HepG2 (cell line): Measurements from ENCODE around the gene CNPY1. TPM values are rescaled to one million over a fixed set of nuclear protein-coding genes. Genes with fewer than 3 reads are reported as not detected.

Experiments
- ATAC-seq: fragments of 200-7000 bp; cut with Tn5 transposase; 3 replicates; pipeline ENCODE4 v1.9.1; 2020; ENCODE audit warnings: mild to moderate bottlenecking, moderate library complexity
- BruUV-seq: library from RNA; stranded (reverse); fragments of 400-500 nt; replicated peaks from 2 replicates; lab custom pipeline; 2021; lab: Mats Ljungman, UMichigan
- CTCF ChIA-PET: fragments of 300-600 bp; formaldehyde crosslinking; extraction: SDS; loops from one replicate; lab custom pipeline; 2021; ENCODE audit warnings: low total read pairs, inconsistent platforms, low intra/inter-chr PET ratio; lab: Yijun Ruan, JAX
- POLR2A ChIA-PET: fragments of 350-600 bp; sonication (Branson Sonifier 250); formaldehyde crosslinking; loops from one replicate; lab custom pipeline; 2020; ENCODE audit warnings: antibody characterized with exemption, inconsistent platforms; lab: Yijun Ruan, JAX
- DNase-seq: peaks from one replicate; pipeline ENCODE4 v3.0.0-alpha.2; 2015; ENCODE audit warnings: low spot score
- FAIRE-seq: peaks from 3 replicates; lab custom pipeline; 2011; peaks lifted over from hg19 to GRCh38; lab: Jason Lieb, UNC
- H2AFZ ChIP-seq: one replicate; pipeline ENCODE4 v1.6.1; 2011; ENCODE audit warnings: low read length, inconsistent platforms
- H3K27ac ChIP-seq: fragments of 300-600 bp; 3 replicates; pipeline ENCODE4 v1.8.0; 2011; ENCODE audit warnings: mixed run types, mild to moderate bottlenecking, mixed read lengths, low read length, inconsistent platforms; ENCODE audit not compliant: insufficient read depth; ENCODE audit errors: extremely low read length
- H3K27me3 ChIP-seq, 2 experiments: fragments of 200-600 bp in 1 of 2; 2 replicates in 1 of 2; 3 replicates in 1 of 2; pipeline versions ENCODE4 v1.6.0 to v1.8.0; 2011; ENCODE audit warnings: low read length in 2 of 2, mild to moderate bottlenecking in 2 of 2, moderate library complexity in 2 of 2, inconsistent platforms in 1 of 2; ENCODE audit not compliant: insufficient read depth in 2 of 2, control insufficient read depth in 1 of 2
- H3K36me3 ChIP-seq, 2 experiments: fragments of 200-600 bp in 1 of 2; replicated peaks in 1 of 2; 2 replicates in 1 of 2; 3 replicates in 1 of 2; pipeline versions ENCODE4 v1.5.1 to v1.8.0; 2011; ENCODE audit warnings: low read length in 2 of 2, inconsistent platforms in 1 of 2; ENCODE audit not compliant: insufficient read depth in 2 of 2, control insufficient read depth in 1 of 2
- H3K4me1 ChIP-seq: 2 replicates; pipeline ENCODE4 v1.5.1; 2012; ENCODE audit warnings: low read length, inconsistent platforms; ENCODE audit not compliant: insufficient read depth
- H3K4me2 ChIP-seq: 2 replicates; pipeline ENCODE4 v1.6.0; 2011; ENCODE audit warnings: low read depth, low read length, inconsistent platforms
- H3K4me3 ChIP-seq, 3 experiments: fragments of 200-600 bp in 1 of 3; sonication (generic), shearing (Covaris generic) in 1 of 3; replicated peaks in 1 of 3; 2 replicates each; pipeline ENCODE4 v1.5.1; 2011 to 2016; ENCODE audit warnings: low read length in 3 of 3, inconsistent platforms in 2 of 3, low read depth in 2 of 3, mild to moderate bottlenecking in 2 of 3, control low read depth in 1 of 3, mixed read lengths in 1 of 3; ENCODE audit not compliant: insufficient read depth in 1 of 3
- H3K79me2 ChIP-seq: one replicate; pipeline ENCODE4 v1.6.1; 2011; ENCODE audit warnings: low read length, inconsistent platforms; ENCODE audit not compliant: insufficient read depth
- H3K9ac ChIP-seq: 2 replicates; pipeline ENCODE4 v1.6.0; 2011; ENCODE audit warnings: mild to moderate bottlenecking, low read depth, low read length, inconsistent platforms; ENCODE audit not compliant: insufficient read depth
- H3K9me3 ChIP-seq: 2 replicates; pipeline ENCODE4 v1.5.1; 2012; ENCODE audit warnings: mild to moderate bottlenecking, low read length
- H4K20me1 ChIP-seq: 2 replicates; pipeline ENCODE4 v1.6.0; 2011; ENCODE audit warnings: inconsistent platforms, mild to moderate bottlenecking, low read length, moderate library complexity; ENCODE audit not compliant: insufficient read depth
- CHD4 ChIP-seq: fragments of 200-600 bp; sonication (generic); IDR thresholded peaks from 2 replicates; pipeline ENCODE4 v1.7.0; 2017; ENCODE audit warnings: mild to moderate bottlenecking, low read length, borderline replicate concordance
- DNMT3B ChIP-seq: conservative IDR thresholded peaks from 2 replicates; pipeline ENCODE4 v1.6.1; 2016; ENCODE audit warnings: missing biosample characterization, control low read depth
- EEA1 ChIP-seq: sonication (generic); formaldehyde crosslinking; IDR thresholded peaks from 2 replicates; pipeline ENCODE4 v1.5.1; 2020; ENCODE audit warnings: mild to moderate bottlenecking, missing genetic modification reagents, borderline replicate concordance
- GFI1 ChIP-seq: sonication (generic); formaldehyde crosslinking; IDR thresholded peaks from 2 replicates; pipeline ENCODE4 v1.5.0; 2020; ENCODE audit warnings: missing genetic modification reagents, mild to moderate bottlenecking, borderline replicate concordance
- MZF1 ChIP-seq: sonication (generic); formaldehyde crosslinking; IDR thresholded peaks from 2 replicates; pipeline ENCODE4 v1.8.1; 2023; ENCODE audit warnings: mild to moderate bottlenecking, missing genetic modification reagents, borderline replicate concordance
- NR2F1 ChIP-seq, 2 experiments: fragments of 450-650 bp in 1 of 2; formaldehyde crosslinking in 1 of 2; IDR thresholded peaks; 2 replicates each; pipeline versions ENCODE4 v1.5.0 to v1.6.1; 2016 to 2020; ENCODE audit warnings: mild to moderate bottlenecking in 1 of 2, missing compliant biosample characterization in 1 of 2, missing genetic modification reagents in 1 of 2, moderate library complexity in 1 of 2
- NRL ChIP-seq: sonication (generic); formaldehyde crosslinking; IDR thresholded peaks from 2 replicates; pipeline ENCODE4 v1.5.0; 2020; ENCODE audit warnings: missing genetic modification reagents, mild to moderate bottlenecking, moderate library complexity, borderline replicate concordance
- POLR2A ChIP-seq, 2 experiments: IDR thresholded peaks; 2 replicates each; pipeline ENCODE4 v1.6.1; 2011; ENCODE audit warnings: low read depth in 2 of 2, low read length in 2 of 2, mild to moderate bottlenecking in 1 of 2, moderate library complexity in 1 of 2; ENCODE audit not compliant: insufficient read depth in 1 of 2
- SMC3 ChIP-seq: IDR thresholded peaks from 2 replicates; pipeline ENCODE4 v1.6.1; 2011; ENCODE audit warnings: low read length, improper control_type of control experiment
- ZIK1 ChIP-seq: sonication (generic); formaldehyde crosslinking; IDR thresholded peaks from 2 replicates; pipeline ENCODE4 v1.5.0; 2020; ENCODE audit warnings: mild to moderate bottlenecking, low read depth, missing genetic modification reagents, borderline replicate concordance
- ZNF460 ChIP-seq: sonication (generic); formaldehyde crosslinking; IDR thresholded peaks from 2 replicates; pipeline ENCODE4 v1.5.1; 2020; ENCODE audit warnings: missing genetic modification reagents, mild to moderate bottlenecking, borderline replicate concordance
- ZNF772 ChIP-seq: sonication (generic); formaldehyde crosslinking; IDR thresholded peaks from 2 replicates; pipeline ENCODE4 v1.5.0; 2020; ENCODE audit warnings: mild to moderate bottlenecking, missing genetic modification reagents
- WGBS: methylation state at CpG from one replicate; pipeline ENCODE4 v1.1.6; 2017; ENCODE audit warnings: low lambda C conversion rate; 5-methylcytosine and 5-hydroxymethylcytosine counted together
- in situ Hi-C: cut with HindIII; loops from 2 replicates; pipeline ENCODE4 v1.10.0; 2017; ENCODE audit warnings: low pct_unique_long_range_greater_than_20kb; ENCODE audit not compliant: extremely low pct_ligation_motif_present
- intact Hi-C: fragments of 100-400 bp; cut with micrococcal nuclease; formaldehyde crosslinking; loops from one replicate; pipeline ENCODE4 v1.10.0; 2022; ENCODE audit not compliant: unreplicated experiment
- polyA plus RNA-seq, 8 experiments: library from polyadenylated mRNA; depleted of rRNA in 3 of 8; stranded (reverse) in 7 of 8; unstranded in 1 of 8; fragments of >200 nt; fragmentation: Illumina TruSeq in 4 of 8; extraction: Trizol in 4 of 8; gene quantifications; 2 replicates each; pipeline versions ENCODE4 v1.2.1 to v1.2.3, GENCODE V29; 2011 to 2016; ENCODE audit warnings: low read depth in 4 of 8, missing spikeins in 1 of 8, mixed read lengths in 1 of 8; ENCODE audit not compliant: insufficient read depth in 1 of 8
- total RNA-seq, 5 experiments: library from RNA; depleted of rRNA; stranded (reverse); fragments of >200 nt; fragmentation: Illumina TruSeq; extraction: Trizol; gene quantifications; 2 replicates each; pipeline ENCODE4 v1.2.3, GENCODE V29; 2016; ENCODE audit warnings: low read depth in 1 of 5

Gene CNPY1
- total and polyA plus RNA-seq, 2 of the 13 experiments (the other 11 are each of a cell fraction or from before 2014, with no cell fraction given): not detected

GRCh38 chr7:155545348-155545747 is 1.0 kb downstream of the CNPY1 start:
- FAIRE-seq (no peak), ATAC-seq (no peak)
- H3K4me1 ChIP-seq: no peaks in the 10 kb centered on the region
- H3K36me3 ChIP-seq: no peaks in the 10 kb centered on the region
- ChIA-PET CTCF (no interaction called here), POLR2A (no interaction called here)
- BruUV-seq: no TSS peak
- intact Hi-C loops: no loop called here
- TF ChIP-seq MZF1: no peak
- no peak for TF ChIP-seq ZNF460 (CRISPR knock-in tag)
- no peak for TF ChIP-seq ZNF772 (CRISPR knock-in tag)
- no peak for TF ChIP-seq CHD4
- no peak for TF ChIP-seq NR2F1 (CRISPR knock-in tag; IDR thresholded peaks at IDR 0.05)
- TF ChIP-seq ZIK1: no peak
- TF ChIP-seq NRL: no peak
- TF ChIP-seq SMC3: no peak
- TF ChIP-seq, all 625 proteins: peak for 0
- in situ Hi-C loops: no loop called here
- Histone ChIP-seq H4K20me1 (no peaks in the 10 kb centered on the region), H3K79me2 (no peaks in the 10 kb centered on the region), H3K27ac (no peak overlapping the region), H2AFZ (no peak overlapping the region), H3K9me3 (no peaks in the 10 kb centered on the region), H3K27me3 (peaks cover 14 to 88% of the 10 kb centered on the region in 2 experiments; a peak in 4 of 5 replicates), H3K4me3 (no peak overlapping the region), H3K9ac (no peak overlapping the region), H3K4me2 (no peak overlapping the region)
- 60% methylated on average over 9 of the region's 9 CpGs for WGBS
- no peak for DNase-seq

- FAIRE-seq (no peak), DNase-seq (no peak), ATAC-seq (no peak)
- no peak overlapping the region for H2AFZ ChIP-seq
- no peaks in the 10 kb centered on the region for H3K79me2 ChIP-seq
- no CpG with 5 or more reads among the region's 7 CpGs for WGBS
- ChIA-PET POLR2A (no interaction called here), CTCF (interaction anchor here (2.1 kb wide), 1 partner anchor 194 kb away, joined by 7 read pairs; no protein-coding TSS in a partner anchor)
- H3K4me1 ChIP-seq: no peaks in the 10 kb centered on the region
- no peak overlapping the region for H3K9ac ChIP-seq
- no peaks in the 10 kb centered on the region for H3K9me3 ChIP-seq
- BruUV-seq: no TSS peak
- H3K27ac ChIP-seq: no peak overlapping the region
- no peaks in the 10 kb centered on the region for H3K36me3 ChIP-seq
- TF ChIP-seq POLR2A (IDR thresholded peaks at IDR 0.05; ENCODE audit: insufficient read depth in 1 of 2, low read depth in 2 of 2, low read length in 2 of 2) (no peak), DNMT3B (CRISPR knock-in tag) (no peak), GFI1 (CRISPR knock-in tag) (no peak), EEA1 (CRISPR knock-in tag) (no peak)
- peaks cover 14 to 87% of the 10 kb centered on the region in 2 experiments; a peak in 4 of 5 replicates for H3K27me3 ChIP-seq
- no peak overlapping the region for H3K4me2 ChIP-seq
- intact Hi-C loops (loop anchor here (1.0 kb wide), 1 partner anchor 224 kb away; no protein-coding TSS in a partner anchor), in situ Hi-C loops (no loop called here)
- H3K4me3 ChIP-seq: no peak overlapping the region
- no peaks in the 10 kb centered on the region for H4K20me1 ChIP-seq
Observed at GRCh38 chr7:155544485-155544884, 1.9 kb downstream of the CNPY1 start.
